Suprapubic skin (tissue), 4 donors: ENCODE data around the gene NPSR1.

Experiments used
- POLR2A ChIP-seq, 2 donors: fragments of 450-650 bp; IDR thresholded peaks; one replicate each; pipeline ENCODE4 v1.6.1; 2017; ENCODE audit warnings: antibody characterized with exemption in 2 of 2, mild to moderate bottlenecking in 2 of 2, moderate library complexity in 2 of 2
- POLR2AphosphoS5 ChIP-seq, 3 donors: sonication (generic); formaldehyde crosslinking; IDR thresholded peaks; one replicate each; pipeline ENCODE4 v1.6.1; 2017; ENCODE audit warnings: antibody characterized with exemption in 3 of 3

- TF ChIP-seq POLR2A (IDR thresholded peaks at IDR 0.05) (no peak), POLR2AphosphoS5 (IDR thresholded peaks at IDR 0.05) (no peak)
Observed at GRCh38 chr7:34709771-34710170, 51.8 kb downstream of the NPSR1 start.
